Fibroblast of villous mesenchyme (primary cell): ENCODE data around the gene PGGHG. TPM values are rescaled to one million over a fixed set of nuclear protein-coding genes. Genes with fewer than 3 reads are reported as not detected.
"Not testable (repeated sequence)": the region's sequence is repeated elsewhere in the genome, so short reads cannot be mapped to it uniquely, and the experiment has no call there.

ENCODE experiments used
- DNase-seq: peaks from one replicate; pipeline ENCODE4 v3.0.0-alpha.2; 2010; ENCODE audit warnings: low read depth
- H3K4me3 ChIP-seq: 2 replicates; pipeline ENCODE4 v1.5.1; 2011; ENCODE audit warnings: low read depth, mild to moderate bottlenecking, low read length
- CTCF ChIP-seq: IDR thresholded peaks from 2 replicates; pipeline ENCODE4 v1.5.1; 2012; ENCODE audit warnings: low read depth, mild to moderate bottlenecking, low read length; ENCODE audit not compliant: insufficient read depth
- total RNA-seq: library from RNA; depleted of rRNA; stranded (reverse); fragments of >200 nt; gene quantifications from 2 replicates; pipeline ENCODE4 v1.2.3, GENCODE V29; 2012

The PGGHG gene
- total RNA-seq, 1 donor, result 7.8 TPM

GRCh38 chr11:329886-330253 lies 40.9 kb downstream of the PGGHG start:
- no peak for TF ChIP-seq CTCF
- H3K4me3 ChIP-seq, result no peak overlapping the region
- DNase-seq, result no peak

DNA sequence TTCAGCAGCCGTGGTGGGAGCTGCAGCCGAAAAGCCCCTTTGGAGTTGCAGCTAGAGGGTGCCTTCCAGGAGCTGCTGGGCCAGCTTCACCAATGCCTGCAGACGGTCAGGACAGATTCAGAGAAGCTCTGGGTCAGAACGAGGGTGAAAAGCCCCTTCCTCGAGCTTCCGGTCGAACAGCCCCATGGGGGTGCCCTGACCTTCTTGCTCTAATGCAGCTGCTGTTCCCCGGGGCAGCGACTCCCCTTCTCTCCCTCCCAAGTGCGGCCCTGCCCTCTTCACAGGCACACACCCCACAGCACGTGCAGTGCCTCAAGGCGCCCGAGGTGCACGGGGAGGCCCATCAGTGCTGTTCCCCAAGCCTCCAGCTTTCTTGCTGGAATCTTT lies 41.4 kb downstream of the PGGHG start:
- no peak for DNase-seq
- no peak overlapping the region for H3K4me3 ChIP-seq
- no peak for TF ChIP-seq CTCF

DNA sequence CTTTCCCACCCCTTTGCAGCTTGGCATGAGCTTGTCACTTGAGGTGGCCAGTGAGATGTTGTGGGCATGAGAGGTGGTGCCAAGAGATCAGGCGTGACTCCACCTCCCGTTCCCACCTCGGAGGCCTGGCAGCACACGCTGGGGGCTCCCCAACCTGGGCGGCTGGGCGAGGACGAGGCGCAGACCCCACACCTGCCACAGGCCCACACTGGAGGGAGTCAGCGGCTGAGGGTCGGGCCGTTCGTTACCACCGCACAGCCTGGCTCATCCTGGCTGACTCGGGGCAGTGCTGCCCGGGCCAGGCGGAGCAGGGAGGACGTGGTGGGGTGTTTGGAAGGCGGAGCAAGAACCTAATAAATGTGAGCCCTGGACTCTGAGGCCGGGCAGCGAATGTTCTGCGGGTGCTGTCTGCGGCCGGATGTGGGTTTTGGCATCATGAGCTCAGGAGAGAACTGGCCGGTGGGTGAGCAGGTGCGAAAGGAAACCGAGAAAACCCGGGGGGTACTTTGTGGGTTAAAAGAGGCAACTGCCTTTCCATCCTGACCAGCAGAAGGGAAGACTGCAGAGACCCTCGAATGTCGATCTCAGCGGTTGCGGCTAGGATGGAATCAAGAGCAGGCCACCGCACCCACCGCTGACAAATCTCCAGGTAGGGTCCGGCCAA lies 41.9 kb downstream of the PGGHG start:
- DNase-seq, result no peak

DNA sequence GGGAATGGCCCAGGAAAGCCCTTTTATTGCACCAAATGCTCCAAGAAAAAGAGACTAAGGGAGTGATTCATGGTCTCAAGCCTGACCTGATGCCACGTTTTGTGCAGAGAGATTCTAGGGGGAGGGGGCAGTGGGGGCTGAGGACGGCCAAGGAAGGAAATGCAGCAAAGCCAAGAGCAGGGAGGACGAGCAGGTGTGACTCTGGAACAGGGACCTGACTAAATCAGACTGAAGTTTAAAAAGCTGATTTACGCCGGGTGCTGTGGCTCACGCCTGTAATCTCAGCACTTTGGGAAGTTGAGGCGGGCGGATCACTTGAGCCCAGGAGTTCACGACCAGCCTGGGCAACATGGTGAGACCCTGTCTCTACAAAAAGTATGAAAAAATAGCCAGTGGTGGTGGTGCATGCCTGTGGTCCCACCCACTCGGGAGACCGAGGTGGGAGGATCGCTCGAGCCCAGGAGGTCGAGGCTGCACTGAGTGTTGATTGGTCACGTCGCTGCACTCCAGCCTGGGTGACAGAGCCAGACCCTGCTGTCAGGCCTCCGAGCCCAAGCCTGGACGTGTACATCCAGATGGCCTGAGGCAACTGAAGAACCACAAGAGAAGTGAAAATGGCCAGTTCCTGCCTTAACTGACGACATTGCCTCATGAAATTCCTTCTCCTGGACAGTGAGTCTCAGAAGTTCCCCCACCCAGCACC lies 42.6 kb downstream of the PGGHG start:
- no peak for TF ChIP-seq CTCF
- no peak for DNase-seq
- no peak overlapping the region for H3K4me3 ChIP-seq

More for the DNA sequence above, 41.9 kb downstream of the PGGHG start:
- no peak overlapping the region for H3K4me3 ChIP-seq
- no peak for TF ChIP-seq CTCF

- no peak overlapping the region for H3K4me3 ChIP-seq
- no peak for TF ChIP-seq CTCF
- DNase-seq, result no peak
Measured at GRCh38 chr11:332651-333480, 43.9 kb downstream of the PGGHG start.

- not testable (repeated sequence) for DNase-seq, H3K4me3 ChIP-seq
Measured at GRCh38 chr11:333616-334263, 44.8 kb downstream of the PGGHG start.
